Measurements from ENCODE around the gene MYO3B.

The MYO3B gene

DNA sequence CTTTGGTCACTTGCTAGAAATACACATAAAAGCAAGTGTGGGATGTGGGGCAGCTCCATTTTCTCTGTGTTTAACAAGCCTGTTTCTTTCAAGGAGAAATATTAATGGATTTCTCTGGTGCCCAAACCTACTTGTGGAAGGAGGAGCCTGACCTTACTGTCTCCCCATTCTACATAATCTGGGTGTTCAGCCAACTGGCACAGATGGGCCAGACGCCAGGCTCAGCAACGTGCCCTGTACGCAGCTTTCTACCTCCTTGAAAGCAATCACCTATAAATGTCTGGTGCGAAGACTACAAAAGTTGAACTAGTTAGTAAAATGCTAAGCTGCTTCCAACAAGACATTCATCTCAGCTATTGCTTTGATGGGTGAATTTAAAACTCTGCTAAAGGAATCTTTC lies 33.2 kb upstream of the MYO3B start:
- DNase-seq (ENCODE audit: low read depth) = no peak
- no peak overlapping the region for H3K4me3 ChIP-seq (ENCODE audit: low read depth, low read length)
- TF ChIP-seq, protein P1, sequence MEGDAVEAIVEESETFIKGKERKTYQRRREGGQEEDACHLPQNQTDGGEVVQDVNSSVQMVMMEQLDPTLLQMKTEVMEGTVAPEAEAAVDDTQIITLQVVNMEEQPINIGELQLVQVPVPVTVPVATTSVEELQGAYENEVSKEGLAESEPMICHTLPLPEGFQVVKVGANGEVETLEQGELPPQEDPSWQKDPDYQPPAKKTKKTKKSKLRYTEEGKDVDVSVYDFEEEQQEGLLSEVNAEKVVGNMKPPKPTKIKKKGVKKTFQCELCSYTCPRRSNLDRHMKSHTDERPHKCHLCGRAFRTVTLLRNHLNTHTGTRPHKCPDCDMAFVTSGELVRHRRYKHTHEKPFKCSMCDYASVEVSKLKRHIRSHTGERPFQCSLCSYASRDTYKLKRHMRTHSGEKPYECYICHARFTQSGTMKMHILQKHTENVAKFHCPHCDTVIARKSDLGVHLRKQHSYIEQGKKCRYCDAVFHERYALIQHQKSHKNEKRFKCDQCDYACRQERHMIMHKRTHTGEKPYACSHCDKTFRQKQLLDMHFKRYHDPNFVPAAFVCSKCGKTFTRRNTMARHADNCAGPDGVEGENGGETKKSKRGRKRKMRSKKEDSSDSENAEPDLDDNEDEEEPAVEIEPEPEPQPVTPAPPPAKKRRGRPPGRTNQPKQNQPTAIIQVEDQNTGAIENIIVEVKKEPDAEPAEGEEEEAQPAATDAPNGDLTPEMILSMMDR (IDR thresholded peaks at IDR 0.05; ENCODE audit: insufficient read depth, low read depth, low read length, missing control alignments) = no peak

GRCh38 chr2:170145191-170145590 lies 32.8 kb upstream of the MYO3B start:
- TF ChIP-seq, protein P1 (IDR thresholded peaks at IDR 0.05; ENCODE audit: insufficient read depth, low read depth, low read length, missing control alignments) = no peak
- no peak overlapping the region for H3K4me3 ChIP-seq (ENCODE audit: low read depth, low read length)
- no peak for DNase-seq (ENCODE audit: low read depth)

DNA sequence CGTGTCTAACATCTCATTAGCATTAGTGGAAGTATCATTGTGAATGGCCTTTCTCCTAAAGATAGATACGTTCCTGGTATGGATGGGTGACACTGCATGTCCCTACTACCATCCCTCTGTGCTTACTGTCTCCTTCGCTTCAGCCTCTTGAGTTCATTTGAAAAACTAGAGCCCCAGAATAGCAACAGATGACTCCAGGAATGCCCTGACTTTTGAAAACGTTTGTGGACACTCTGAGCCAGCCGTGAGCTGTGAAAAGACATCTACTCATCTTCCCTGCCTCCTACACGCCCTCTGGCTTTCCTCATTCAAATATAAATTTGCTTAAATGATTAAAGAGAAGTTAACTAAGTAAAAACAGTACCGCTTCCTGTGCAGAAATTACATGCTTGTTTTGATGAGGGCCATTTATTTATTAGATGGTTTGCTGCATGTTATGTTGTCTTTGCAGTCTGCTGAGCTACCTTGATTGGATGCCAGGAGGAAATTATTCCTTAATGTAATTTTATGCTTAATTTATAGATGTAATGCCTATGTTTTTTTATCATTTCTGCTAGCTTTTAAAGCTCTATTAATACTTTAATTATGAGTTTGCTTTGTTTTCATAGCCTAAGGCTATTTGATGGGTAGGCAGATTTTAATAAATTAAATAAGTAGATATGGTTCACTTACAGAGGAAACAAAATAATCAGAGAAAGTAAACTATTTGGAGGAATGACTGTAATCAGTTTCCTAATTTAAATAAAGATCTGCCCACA lies 32.1 kb upstream of the MYO3B start:
- no peak for DNase-seq (ENCODE audit: low read depth)
- TF ChIP-seq, protein P1 (IDR thresholded peaks at IDR 0.05; ENCODE audit: insufficient read depth, low read depth, low read length, missing control alignments) = no peak
- H3K4me3 ChIP-seq (ENCODE audit: low read depth, low read length) = no peak overlapping the region

DNA sequence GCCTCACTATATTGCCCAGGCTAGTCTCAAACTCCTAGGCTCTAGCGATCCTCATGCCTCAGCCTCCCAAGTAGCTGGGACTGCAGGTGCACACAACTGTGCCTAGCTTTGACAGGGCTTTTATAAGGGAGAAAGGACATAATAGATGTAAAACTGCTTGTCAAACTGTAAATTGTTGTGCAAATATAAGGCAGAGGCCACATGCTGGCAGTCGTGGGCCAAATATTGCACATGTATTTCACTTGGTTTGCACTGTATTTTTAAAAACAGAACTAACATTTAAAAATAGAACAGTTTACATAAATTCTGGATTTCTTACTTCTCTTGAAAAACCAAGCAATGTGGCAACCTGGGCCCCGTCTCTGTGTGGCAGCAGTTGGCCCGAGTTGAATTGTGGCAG lies 31.2 kb upstream of the MYO3B start:
- H3K4me3 ChIP-seq (ENCODE audit: low read depth, low read length) = no peak overlapping the region
- TF ChIP-seq, protein P1 (IDR thresholded peaks at IDR 0.05; ENCODE audit: insufficient read depth, low read depth, low read length, missing control alignments) = no peak
- DNase-seq (ENCODE audit: low read depth) = no peak

DNA sequence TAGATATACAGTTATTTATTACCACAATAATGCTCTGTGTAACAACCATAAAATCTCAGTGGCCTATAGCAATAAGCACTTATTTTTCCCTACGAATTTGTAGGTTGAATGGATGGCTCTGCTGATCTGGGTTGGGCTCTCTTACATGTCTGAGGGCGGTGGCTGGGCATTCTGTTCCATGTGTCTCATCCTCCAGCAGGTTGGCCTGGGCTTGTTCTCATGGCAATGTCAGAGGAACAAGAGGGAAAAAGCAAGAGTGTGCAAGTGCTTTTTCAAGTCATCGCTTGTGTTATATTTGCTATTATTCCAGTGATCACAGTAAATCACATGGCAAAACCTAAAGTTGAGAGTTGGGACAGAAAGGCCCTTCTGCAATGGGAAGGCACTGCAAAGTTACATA lies 30.4 kb upstream of the MYO3B start:
- no peak for DNase-seq (ENCODE audit: low read depth)
- no peak overlapping the region for H3K4me3 ChIP-seq (ENCODE audit: low read depth, low read length)
- TF ChIP-seq, protein P1 (IDR thresholded peaks at IDR 0.05; ENCODE audit: insufficient read depth, low read depth, low read length, missing control alignments) = no peak

DNA sequence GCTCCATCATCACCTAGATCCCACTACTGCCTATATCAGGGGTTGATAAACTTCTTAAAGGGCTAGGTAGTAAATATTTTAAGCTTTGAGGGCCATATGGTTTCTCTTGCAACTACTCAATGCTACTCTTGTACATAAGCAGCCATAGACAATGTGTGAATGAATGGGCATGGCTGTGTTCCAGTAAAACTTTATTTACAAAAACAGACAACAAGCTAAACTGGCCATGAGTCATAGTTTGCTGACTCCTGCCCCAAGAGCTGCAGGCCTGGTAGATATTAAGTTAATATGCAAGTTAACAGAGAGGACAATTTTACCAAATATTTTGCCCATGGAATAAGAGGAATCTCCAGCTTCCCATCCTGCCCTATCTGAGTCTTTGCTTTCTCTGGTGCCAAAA lies 29.8 kb upstream of the MYO3B start:
- no peak for DNase-seq (ENCODE audit: low read depth)
- H3K4me3 ChIP-seq (ENCODE audit: low read depth, low read length) = no peak overlapping the region
- TF ChIP-seq, protein P1 (IDR thresholded peaks at IDR 0.05; ENCODE audit: insufficient read depth, low read depth, low read length, missing control alignments) = no peak

DNA sequence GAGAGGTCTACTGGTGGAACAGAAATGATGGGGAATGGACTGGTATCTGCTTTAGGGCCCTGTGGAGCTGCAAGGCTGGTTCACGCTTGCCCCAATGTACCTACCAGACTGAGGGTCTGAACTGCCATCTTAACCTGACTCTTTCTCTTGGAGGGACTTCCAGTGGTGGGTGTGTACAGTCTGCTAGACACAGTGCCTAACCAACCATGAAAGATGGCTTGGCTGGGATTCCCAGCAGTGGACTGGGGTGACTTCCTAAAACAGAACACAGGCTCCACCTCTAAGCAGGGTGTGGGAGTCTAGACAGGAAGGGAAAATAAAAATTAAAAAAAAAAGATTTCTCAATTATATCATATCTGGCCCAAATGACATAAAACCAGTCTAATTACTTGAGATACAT lies 25.5 kb upstream of the MYO3B start:
- no peak overlapping the region for H3K4me3 ChIP-seq (ENCODE audit: low read depth, low read length)
- TF ChIP-seq, protein P1 (IDR thresholded peaks at IDR 0.05; ENCODE audit: insufficient read depth, low read depth, low read length, missing control alignments) = no peak
- DNase-seq (ENCODE audit: low read depth) = no peak

All from GM12865 (cell line).